Skeletal muscle cell (primary cell): ENCODE results near the gene CNPPD1.
"Not testable (repeated sequence)": the region's sequence is repeated elsewhere in the genome, so short reads cannot be mapped to it uniquely, and the experiment has no call there.

ENCODE experiments used
- DNase-seq: peaks from one replicate; pipeline ENCODE4 v3.0.0-alpha.2; 2010; ENCODE audit warnings: low read depth
- H3K4me3 ChIP-seq: 2 replicates; pipeline ENCODE4 v1.5.1; 2011; ENCODE audit warnings: low read depth, mild to moderate bottlenecking, control low read depth, low read length, moderate library complexity

CNPPD1 gene

DNA sequence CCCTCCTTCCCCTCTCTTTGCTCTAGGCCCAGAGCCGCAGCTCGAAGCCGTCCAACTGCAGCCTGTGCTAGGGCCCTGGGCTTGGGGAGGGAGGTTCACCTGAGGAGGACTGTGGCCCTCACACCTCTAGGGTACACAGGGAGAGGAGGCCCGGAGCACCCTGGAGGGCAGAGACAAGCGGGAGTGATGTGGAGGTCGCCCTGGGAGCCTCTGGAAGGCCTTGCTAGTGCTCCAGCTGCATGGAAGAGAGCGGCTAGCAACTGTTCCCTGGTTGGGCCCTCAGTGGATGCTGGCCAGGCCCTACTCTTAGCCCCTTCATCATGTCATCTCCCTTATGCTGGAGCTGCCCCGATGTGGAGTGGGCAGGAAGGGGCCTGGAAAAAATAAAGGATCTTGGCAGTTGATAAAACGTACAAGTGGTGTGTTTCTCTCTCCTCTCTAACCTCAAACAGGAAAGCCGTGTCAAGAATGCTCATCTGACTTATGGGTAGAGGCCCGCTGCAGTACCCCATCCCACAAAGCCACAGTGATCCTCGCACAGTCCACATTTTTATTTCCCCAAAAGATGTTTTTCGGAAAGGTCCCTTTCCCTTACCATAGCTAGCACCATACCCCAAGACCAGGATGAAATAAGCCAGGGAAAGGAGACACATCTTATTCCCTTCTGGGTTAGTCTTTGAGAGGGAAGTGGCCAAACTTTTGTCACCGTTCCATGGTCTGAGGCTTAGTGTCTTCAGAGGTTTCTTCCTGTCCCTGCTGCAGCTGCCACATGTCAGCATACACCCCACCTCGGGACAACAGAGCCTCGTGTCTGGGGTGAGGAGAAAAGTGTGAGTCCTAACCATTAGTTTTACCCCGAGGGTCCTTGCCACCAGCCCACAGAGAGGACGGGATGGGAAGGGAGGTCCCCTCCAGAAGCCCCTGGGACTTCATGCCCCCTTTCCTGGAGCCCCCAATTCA, 32.8 kb upstream of the CNPPD1 start:
- H3K4me3 ChIP-seq: no peak overlapping the region
- no peak for DNase-seq

DNA sequence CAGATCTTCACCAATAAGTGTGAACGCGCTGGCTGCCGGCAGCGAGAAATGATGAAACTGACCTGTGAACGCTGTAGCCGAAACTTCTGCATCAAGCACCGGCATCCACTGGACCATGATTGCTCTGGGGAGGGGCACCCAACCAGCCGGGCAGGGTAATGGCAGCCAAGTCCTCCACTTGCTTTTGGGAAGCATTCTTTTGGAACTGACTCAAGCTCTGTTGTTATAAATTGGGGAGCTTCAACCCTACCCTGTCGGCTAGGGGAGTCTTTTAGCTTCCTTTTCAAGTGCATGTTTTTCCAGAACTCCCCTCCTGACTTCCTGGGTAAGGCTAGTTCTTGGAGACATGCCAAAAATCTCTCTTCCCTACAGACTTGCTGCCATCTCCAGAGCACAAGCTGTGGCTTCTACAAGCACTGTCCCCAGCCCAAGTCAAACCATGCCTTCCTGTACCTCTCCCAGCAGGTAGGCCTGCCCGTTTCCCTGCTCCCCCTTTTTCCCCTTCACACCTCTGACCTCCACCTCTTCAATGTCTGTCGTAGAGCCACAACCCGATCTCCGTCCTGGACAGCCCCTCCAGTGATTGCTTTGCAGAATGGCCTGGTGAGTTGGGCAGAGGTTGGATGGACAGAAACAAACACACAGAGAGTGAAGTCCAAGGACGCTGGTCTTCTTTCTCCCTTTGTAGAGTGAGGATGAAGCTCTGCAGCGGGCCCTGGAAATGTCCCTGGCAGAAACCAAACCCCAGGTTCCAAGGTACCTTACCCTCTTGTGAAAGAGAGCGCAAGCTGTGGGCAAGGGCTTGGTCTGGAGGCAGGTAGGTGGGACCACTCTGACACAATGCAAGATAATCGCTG, 31.4 kb upstream of the CNPPD1 start:
- H3K4me3 ChIP-seq: peak overlapping the region; percentile 64
- no peak for DNase-seq

DNA sequence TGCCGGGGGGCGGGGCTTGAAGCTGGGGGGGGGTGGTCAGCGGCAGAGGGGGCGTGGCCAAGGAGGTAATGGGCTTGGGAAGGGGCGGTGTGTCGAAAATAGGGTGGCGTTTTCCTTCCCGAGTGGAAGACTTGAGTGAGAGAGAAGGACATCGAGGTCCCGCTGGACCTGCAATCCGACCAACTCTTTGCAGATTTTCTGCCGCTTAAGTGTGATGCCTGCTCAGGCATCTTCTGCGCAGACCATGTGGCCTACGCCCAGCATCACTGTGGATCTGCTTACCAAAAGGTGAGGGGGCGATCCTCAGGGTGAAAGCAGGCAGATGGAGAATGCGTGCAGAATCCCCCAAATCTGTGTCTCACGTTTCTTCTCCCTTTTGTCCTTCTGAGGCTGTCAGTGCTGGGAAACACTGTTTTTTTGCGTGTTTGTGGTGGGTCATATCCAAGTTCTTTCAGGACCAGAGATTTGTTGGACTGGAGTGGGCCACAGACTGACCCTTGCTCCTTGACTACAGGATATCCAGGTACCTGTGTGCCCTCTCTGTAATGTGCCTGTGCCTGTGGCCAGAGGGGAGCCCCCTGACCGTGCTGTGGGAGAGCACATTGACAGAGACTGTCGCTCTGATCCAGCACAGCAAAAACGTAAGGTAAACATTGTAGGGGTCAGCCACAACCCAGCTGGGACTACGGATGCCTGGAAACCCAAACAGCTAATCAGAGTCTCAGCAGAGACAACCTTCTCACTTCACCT, 30.6 kb upstream of the CNPPD1 start:
- no peak for DNase-seq
- peak overlapping the region; percentile 64 for H3K4me3 ChIP-seq

DNA sequence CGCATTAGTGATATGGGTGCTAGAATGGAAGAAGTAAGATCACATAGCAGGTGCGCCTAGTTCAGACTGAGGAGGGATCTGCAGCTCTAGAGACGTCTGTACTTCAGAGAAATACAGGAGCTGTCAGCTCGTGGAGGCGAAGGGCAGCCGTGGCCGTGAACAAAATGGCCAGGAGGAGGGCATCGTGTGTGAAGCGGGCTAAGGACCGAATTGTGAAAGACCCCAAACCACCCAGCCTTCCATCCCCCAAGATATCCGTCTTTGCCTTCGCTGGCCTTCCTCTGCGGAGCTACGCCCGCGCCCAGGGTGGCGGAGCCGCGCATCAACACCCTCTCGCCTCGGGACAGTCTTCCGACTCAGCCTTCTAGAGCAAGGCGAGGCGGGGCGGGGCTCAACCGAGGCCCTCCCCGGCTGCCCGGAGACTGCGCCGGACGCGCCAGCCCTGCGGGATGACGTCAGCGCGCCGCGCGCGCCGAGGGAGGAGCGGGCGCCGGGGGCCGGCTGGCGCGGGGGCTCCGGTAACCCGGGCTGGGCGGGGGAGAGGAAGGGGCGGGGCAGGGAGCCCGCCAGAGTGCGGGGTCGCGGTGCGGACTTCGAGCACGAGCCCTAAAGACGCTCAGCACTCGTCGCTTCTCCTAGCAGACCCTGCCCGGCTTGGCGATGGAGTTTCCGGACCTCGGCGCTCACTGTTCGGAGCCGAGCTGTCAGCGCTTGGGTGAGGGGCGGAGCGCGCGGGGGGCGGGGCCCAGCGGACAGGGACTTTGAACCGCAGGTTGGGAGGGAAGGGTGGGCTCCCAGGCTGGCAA, 29.8 kb upstream of the CNPPD1 start, which contains the start of gene ZFAND2B:
Gene ZFAND2B (plus strand): TSS at position 455 of the 806 bp plus-strand sequence. CDS start 206 bp downstream, at position 661.
- peak; percentile 67 for DNase-seq
- H3K4me3 ChIP-seq: peak within 1 kb of the TSS; percentile 64

DNA sequence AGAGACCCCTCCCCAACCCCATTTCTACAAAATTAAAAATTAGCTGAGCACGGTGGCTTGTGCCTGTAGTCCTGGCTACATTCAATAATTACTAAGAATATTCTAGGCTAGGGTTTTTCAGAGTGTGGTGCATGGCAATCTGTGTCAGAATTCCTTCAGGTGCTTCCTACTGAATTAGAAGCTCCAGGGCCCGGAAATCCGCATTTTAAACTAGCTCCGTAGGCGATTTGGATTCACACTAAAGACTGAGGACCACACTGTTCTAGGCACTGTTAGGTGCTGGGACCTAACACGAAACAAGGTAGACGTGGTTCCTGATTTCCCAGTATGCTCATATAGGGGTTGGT, 29.2 kb upstream of the CNPPD1 start:
- DNase-seq: no peak
- H3K4me3 ChIP-seq: peak overlapping the region; percentile 64

DNA sequence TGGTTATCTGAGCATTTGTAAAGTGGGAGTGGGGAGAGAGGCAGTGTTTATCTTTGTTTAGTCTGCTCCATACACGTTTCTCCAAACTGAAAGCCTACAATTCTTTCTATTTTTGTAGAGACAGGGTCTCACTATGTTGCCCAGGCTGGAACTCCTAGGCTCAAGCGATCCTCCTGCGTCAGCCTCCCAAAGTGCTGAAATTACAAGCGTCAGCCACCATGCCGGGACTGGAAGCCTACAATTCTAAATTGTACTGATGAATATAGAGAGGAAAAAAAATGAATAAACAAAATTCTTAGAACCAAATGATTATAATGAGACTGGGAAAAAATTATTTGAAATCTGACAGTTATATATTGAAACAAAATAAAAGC, 28.4 kb upstream of the CNPPD1 start:
- DNase-seq: no peak
- no peak overlapping the region for H3K4me3 ChIP-seq

DNA sequence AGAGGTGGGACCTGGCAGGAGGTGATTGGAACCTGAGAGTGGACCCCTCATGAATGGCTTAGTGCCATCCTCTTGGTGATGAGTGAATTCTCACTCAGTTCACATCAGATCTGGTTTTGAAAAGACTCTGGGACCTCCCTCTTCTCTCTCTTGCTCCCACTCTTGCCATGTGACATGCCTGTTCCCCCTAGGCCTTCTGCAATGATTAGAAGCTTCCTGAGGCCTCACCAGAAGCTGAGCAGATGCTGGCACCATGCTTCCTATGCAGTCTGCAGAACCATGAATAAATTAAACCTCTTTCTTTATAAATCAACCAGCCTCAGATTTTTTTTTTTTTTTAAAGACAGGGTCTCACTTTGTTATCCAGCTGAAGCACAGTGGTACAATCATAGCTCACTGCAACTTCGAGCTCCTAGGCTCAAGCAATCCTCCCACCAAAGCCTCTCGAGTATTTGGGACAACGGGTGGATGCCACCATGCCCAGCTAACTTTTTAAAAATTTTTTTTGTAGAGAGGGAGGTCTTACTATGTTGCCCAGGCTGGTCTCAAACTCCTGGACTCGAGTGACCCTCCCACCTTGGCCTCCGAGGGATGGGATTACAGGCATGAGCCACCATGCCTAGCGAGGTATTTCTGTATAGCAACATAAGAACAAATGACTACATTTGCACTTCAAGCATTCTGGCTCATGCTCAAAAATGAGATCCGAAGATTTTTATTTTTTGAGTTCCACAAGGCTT, 27.9 kb upstream of the CNPPD1 start:
- no peak for DNase-seq
- no peak overlapping the region for H3K4me3 ChIP-seq

DNA sequence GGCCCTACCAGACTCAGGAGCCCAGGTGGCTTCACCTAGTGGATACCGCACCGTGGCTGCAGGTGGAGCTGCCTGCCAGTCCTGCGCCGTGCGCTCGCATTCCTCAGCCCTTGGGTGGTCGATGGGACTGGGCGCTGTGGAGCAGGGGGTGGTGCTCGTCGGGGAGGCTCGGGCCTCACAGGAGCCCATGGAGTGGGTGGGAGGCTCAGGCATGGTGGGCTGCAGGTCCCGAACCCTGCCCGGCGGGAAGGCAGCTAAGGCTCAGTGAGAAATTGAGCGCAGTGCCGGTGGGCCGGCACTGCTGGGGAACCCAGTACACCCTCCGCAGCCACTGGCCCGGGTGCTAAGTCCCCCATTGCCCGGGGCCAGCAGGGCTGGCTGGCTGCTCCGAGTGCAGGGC, 24.6 kb upstream of the CNPPD1 start:
- not testable (repeated sequence) for DNase-seq, H3K4me3 ChIP-seq

DNA sequence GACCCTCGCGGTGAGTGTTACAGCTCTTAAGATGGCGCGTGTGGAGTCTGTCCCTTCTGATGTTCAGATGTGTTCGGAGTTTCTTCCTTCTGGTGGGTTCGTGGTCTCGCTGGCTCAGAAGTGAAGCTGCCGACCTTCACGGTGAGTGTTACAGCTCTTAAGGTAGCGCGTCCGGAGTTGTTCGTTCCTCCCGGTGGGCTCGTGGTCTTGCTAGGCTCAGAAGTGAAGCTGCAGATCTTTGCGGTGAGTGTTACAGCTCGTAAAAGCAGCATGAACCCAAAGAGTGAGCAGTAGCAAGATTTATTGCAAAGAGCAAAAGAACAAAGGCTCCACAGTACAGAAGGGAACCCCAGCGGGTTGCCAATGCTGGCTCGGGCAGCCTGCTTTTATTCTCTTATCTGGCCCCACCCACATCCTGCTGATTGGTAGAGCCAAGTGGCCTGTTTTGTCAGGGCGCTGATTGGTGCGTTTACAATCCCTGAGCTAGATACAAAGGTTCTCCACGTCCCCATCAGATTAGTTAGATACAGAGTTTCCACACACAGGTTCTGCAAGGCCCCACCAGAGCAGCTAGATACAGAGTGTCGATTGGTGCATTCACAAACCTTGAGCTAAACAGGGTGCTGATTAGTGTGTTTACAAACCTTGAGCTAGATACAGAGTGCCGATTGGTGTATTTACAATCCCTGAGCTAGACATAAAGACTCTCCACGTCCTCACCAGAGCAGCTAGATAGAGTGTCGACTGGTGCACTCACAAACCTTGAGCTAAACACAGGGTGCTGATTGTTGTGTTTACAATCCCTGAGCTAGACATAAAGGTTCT, 24.0 kb upstream of the CNPPD1 start:
- DNase-seq: not testable (repeated sequence)

DNA sequence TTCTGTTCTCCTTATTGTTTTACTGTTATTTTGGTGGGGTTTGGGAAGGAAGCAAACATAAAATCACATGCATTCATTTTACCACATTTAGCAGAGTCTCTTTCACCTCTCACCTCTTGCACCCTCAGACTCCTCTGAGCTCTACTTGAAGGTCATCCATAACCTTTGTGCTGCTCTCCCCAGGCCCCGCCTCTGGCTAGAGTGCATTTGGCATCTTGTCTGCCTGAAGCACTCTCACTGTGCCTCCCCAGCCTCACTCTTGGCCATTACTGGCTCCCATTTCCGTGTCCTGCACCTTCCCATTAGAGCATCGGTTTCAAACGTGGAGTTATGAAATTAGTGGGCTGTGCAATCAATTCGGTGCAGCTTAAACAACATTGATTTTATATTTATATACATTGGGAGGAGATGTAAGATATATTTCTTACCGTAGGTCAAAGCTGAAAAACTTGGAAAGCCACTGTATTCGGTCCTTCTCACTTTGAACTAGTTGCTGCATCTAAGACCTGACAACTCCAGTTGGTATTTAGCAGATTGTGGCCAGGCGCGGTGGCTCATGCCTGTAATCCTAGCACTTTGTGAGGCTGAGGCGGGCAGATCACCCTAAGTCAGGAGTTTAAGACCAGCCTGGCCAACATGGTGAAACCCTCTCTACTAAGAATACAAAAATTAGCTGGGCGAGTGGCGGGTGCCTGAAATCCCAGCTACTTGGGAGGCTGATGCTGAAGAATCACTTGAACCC, 22.9 kb upstream of the CNPPD1 start:
- no peak overlapping the region for H3K4me3 ChIP-seq
- DNase-seq: no peak

More for the DNA sequence above, 24.0 kb upstream of the CNPPD1 start:
- not testable (repeated sequence) for H3K4me3 ChIP-seq

DNA sequence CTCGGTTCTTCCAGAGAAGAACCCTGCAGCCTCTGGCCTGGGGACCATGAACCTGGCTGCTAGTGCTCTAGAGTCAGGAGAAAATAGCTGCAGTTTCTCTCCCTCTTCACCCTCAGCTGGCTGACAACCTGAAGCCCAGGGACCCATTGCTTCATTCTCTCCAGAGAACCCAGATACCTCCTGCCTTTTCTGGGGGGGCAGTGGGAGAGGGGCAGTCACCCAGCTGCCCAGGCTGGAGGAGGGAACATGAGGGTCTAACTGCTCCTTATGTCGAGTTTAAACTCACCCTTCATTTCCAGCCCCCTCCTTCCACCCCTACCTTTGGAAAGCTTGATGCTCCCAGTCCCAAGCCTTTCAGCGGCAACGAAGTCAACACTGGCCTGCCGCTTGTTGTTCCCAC, 22.2 kb upstream of the CNPPD1 start:
- no peak overlapping the region for H3K4me3 ChIP-seq
- DNase-seq: no peak

DNA sequence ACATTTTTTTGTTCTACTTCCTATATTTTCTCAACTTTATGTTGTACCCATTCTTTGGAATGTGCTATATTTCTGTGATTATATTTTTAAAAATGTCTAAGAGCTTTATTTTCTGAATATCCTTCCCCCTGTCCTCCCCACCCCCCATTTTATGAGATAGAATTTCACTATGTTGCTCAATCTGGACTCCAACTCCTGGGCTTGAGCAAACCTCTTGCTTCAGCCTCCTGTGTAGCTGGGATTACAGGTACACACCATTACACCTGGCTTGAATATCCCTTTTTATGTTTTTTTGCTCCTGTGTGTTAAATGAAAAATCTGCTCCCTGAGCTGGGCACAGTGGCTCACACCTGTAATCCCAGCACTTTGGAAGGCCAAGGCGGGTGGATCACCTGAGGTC, 20.7 kb upstream of the CNPPD1 start:
- no peak for DNase-seq
- H3K4me3 ChIP-seq: no peak overlapping the region

DNA sequence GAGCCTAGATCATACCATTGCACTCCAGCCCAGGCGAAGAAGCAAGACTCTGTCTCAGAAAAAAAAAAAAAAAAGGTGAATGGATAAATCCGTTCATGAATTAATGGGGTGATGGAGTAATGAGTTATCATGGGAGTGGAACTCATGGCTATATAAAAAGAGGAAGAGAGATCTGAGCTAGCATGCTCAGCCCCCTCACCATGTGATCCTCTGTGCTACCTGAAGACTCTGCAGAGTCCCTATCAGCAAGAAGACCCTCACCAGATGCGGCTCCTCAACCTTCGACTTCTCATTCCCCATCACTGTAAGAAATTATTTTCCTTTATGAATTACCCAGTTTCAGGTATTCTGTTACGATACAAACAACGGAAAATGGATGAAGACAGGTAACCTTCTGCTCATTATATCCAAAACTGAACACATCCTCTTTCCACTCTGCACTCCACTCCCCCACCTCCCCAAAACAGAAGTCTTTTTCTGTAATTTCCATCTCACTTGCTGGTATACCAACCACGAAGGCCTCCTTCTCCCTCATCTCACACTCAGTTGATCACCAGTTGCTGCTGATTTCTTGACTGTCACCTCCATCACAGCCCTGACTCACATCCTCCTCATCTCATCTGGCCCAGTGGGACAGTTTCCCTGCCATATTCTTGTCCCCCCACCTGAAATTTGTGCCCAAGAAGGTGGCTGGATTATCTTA, 10.2 kb upstream of the CNPPD1 start:
- no peak for DNase-seq
- no peak overlapping the region for H3K4me3 ChIP-seq

DNA sequence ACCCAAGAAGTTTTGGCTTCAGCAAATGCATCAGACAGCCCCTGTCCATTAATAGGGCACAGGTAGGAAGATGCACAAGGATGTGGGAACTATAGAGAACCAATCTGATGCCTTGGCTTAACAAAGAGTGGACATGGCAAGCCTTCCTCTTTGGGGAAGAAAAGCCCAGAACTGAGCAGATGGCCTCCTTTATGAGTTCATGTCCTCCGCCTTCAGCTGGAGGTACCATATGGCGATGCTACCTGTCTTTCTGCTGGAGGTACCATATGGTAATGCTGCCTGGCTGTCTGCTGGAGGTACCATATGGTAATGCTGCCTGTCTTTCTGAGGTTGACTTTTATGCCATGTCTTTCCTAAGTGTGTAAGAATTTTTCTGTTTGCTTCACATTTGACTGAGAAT, 7.4 kb upstream of the CNPPD1 start:
- no peak overlapping the region for H3K4me3 ChIP-seq
- no peak for DNase-seq

DNA sequence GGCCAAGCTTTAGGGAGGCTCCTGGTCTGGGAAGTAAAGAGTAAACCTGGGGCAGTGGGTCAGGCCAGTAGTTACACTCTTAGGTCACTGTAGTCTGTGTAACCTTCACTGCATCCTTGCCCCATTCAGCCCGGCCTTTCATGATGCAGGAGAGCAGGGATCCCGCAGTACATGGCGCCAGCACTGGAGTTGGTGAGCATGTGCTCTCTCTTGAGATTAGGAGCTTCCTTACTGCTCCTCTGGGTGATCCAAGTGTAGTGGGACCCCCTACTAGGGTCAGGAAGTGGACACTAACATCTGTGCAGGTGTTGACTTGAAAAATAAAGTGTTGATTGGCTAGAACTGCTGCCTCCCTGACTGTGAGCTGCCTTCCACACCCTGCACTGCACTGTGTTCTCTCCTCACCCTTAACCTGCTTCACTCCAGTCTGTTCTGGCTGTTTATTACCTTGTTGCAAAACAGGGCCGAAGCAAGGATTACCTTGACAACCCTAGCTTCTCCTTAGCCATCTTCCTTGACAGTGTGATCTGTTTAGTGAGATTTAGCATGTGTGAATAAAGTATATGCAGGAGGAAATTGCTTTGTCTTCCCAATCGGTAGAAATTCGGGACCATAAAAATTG, 6.5 kb upstream of the CNPPD1 start:
- no peak overlapping the region for H3K4me3 ChIP-seq
- no peak for DNase-seq
